K562 (cell line): ENCODE measurements around the gene NAXE.

Experiments
- RAD51 ChIP-seq: fragments of 450-650 bp; IDR thresholded peaks from 2 replicates; pipeline ENCODE4 v1.7.1; 2016; ENCODE audit warnings: low read depth, mild to moderate bottlenecking, borderline replicate concordance
- SMC3 ChIP-seq: conservative IDR thresholded peaks from 2 replicates; pipeline ENCODE4 v1.6.1; 2011; ENCODE audit warnings: low read depth, low read length, improper control_type of control experiment; ENCODE audit not compliant: insufficient read depth
- ZKSCAN1 ChIP-seq: fragments of 150-350 bp; IDR thresholded peaks from 2 replicates; pipeline ENCODE4 v1.6.1; 2016; ENCODE audit warnings: low read depth, low read length
- ZZZ3 ChIP-seq: fragments of 450-650 bp; IDR thresholded peaks from 2 replicates; pipeline ENCODE4 v1.6.1; 2016; ENCODE audit warnings: antibody characterized with exemption, mild to moderate bottlenecking, moderate library complexity

GRCh38 chr1:156572663-156573018 is 18.9 kb upstream of the NAXE start:
- TF ChIP-seq RAD51 (no peak), ZKSCAN1 (no peak), SMC3 (no peak), ZZZ3 (no peak)
